Bronchial epithelial cell (primary cell): ENCODE measurements around the gene GFI1. TPM values are rescaled to one million over a fixed set of nuclear protein-coding genes. Genes with fewer than 3 reads are reported as not detected.

ENCODE experiments used
- DNase-seq: peaks from one replicate; pipeline ENCODE4 v3.0.0-alpha.2; 2010; ENCODE audit warnings: low read depth
- FAIRE-seq: peaks from 2 replicates; lab custom pipeline; 2011; peaks lifted over from hg19 to GRCh38; lab: Jason Lieb, UNC
- H3K27me3 ChIP-seq: 2 replicates; pipeline ENCODE4 v1.5.1; 2011; ENCODE audit warnings: low read length; ENCODE audit not compliant: control insufficient read depth, insufficient read depth
- H3K36me3 ChIP-seq: 2 replicates; pipeline ENCODE4 v1.5.1; 2011; ENCODE audit warnings: low read length; ENCODE audit not compliant: control insufficient read depth, insufficient read depth
- H3K4me3 ChIP-seq: 2 replicates; pipeline ENCODE4 v1.5.1; 2011; ENCODE audit warnings: mild to moderate bottlenecking, low read depth, low read length, control low read depth
- CTCF ChIP-seq: IDR thresholded peaks from 2 replicates; pipeline ENCODE4 v1.5.1; 2011; ENCODE audit warnings: mild to moderate bottlenecking, moderate library complexity, low read length, control low read depth, inconsistent platforms; ENCODE audit not compliant: insufficient read depth, severe bottlenecking
- total RNA-seq: library from RNA; depleted of rRNA; stranded (reverse); fragments of >200 nt; gene quantifications from 2 replicates; pipeline ENCODE4 v1.2.1, GENCODE V29; 2014

Gene GFI1
- total RNA-seq, 1 donor from 2014 or later = under 0.01 TPM

- H3K36me3 ChIP-seq = no peaks in the 10 kb centered on the region
- FAIRE-seq (no peak), DNase-seq (no peak)
- no peak for TF ChIP-seq CTCF
- no peak overlapping the region for H3K4me3 ChIP-seq
- H3K27me3 ChIP-seq = no peaks in the 10 kb centered on the region
These were observed 28.6 kb downstream of the GFI1 start for GRCh38 chr1:92458146-92458545.

GRCh38 chr1:92447976-92448375 lies 38.7 kb downstream of the GFI1 start:
- no peaks in the 10 kb centered on the region for H3K36me3 ChIP-seq
- no peaks in the 10 kb centered on the region for H3K27me3 ChIP-seq
- DNase-seq (no peak), FAIRE-seq (no peak)
- no peak overlapping the region for H3K4me3 ChIP-seq
- no peak for TF ChIP-seq CTCF

GRCh38 chr1:92447033-92447681 lies 39.6 kb downstream of the GFI1 start:
- Histone ChIP-seq H3K27me3 (no peaks in the 10 kb centered on the region), H3K4me3 (no peak overlapping the region), H3K36me3 (no peaks in the 10 kb centered on the region)
- DNase-seq (peak; percentile 29), FAIRE-seq (no peak)
- no peak for TF ChIP-seq CTCF

GRCh38 chr1:92446546-92446945 lies 40.2 kb downstream of the GFI1 start:
- no peak for TF ChIP-seq CTCF
- peak; percentile 24 for DNase-seq
- no peak for FAIRE-seq
- Histone ChIP-seq H3K36me3 (no peaks in the 10 kb centered on the region), H3K4me3 (no peak overlapping the region), H3K27me3 (no peaks in the 10 kb centered on the region)

GRCh38 chr1:92445865-92446264 lies 40.9 kb downstream of the GFI1 start:
- no peak for FAIRE-seq
- no peaks in the 10 kb centered on the region for H3K36me3 ChIP-seq

More at GRCh38 chr1:92445865-92446264, 40.9 kb downstream of the GFI1 start:
- H3K27me3 ChIP-seq = no peaks in the 10 kb centered on the region
- no peak overlapping the region for H3K4me3 ChIP-seq
- no peak for DNase-seq
- no peak for TF ChIP-seq CTCF
